ENCODE data around the gene PLCG1.

PLCG1 gene

DNA sequence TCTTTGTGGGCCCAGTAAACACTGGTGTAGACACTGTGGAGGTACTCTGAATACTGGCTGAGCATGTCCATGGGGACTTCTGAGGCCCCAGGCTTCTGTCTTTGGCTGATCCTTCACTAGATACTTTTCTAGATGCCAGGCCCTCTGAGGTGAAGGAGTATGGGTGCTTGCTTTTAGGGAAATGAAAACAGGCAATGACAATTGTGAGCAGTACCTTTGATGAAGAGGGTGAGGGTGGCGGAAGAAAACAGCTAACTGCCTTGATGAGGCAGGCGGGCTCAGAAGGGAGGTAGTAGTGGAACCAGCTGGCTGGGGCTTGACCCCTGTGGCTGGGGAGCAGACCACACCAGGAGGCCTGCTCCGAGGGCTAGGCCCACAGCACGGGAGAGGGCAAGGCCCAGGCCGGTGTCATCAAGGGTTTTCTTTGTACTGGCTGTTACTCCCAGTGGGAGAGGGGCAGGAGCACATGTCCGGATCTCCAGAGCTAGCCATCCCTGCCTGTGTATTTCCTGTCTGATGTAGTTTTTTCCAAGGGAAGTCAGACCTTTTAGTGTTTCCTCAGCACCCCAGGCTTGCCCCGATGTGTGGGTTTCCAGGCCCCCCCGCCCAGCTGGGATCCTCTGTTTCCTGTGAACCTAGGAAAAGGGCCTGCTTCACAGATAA lies 3.9 kb downstream of the PLCG1 start:
- in situ Hi-C loops (cut with MboI; ENCODE audit: low sequenced_read_pairs): no loop called here

DNA sequence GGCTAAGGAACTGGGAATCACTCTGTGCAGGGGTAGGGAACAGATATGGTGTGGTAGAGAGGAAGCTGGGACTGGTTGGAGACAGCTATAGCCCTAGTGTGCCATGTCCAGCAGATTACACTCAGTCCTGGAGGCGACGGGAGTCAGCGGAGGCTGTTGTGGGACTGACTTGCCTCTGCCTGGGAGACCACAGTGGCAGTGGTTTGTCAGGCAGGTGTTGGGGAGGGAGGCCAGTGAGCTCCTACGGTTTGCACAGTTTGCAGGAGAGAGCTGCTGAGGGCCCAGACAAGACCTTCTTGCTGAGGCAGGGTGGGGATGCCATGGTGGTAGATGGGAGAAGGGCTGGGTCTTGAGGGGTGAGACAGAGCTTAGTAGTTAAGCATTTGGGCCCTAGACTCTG lies 4.9 kb downstream of the PLCG1 start:
- in situ Hi-C loops (cut with MboI; ENCODE audit: low sequenced_read_pairs): no loop called here

DNA sequence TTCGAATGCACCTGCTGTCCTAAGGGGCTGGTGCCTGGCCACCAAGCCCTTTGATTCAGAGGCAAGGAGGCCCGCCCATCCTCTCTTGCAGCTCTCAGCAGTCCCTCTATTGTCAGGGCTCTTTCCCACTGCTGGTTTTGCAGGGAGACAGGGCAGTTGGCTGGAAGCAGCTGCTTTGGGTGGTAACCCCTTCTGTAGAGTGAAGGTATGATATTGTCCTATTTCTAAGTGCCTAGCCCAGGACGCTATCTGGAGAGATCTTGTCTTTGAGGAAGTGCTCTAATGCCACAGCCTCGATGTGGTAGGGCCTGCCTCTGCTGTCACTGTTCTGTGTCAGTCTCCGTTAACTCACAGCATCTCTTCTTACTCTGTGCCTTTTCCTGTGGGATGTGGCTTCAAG lies 5.6 kb downstream of the PLCG1 start:
- in situ Hi-C loops (cut with MboI; ENCODE audit: low sequenced_read_pairs): no loop called here

DNA sequence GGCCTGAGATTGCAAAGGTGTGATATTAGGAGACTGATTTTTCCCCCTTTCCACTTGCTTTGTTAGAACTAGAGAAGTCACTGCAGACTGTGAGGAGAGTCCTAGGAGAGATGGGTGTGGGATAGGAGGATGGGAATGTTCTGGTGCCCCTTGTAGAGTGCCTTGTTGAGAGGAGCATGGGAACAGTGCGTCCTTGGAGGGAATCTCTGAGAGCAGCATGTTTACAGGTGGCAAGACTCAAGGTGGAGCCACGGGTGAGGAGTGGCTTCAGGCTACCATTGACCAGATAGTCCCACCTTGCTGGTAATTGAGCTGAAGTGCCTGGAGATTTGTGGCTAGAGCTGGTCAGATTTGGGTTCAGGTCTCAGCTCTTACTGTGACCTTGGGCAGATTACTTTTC lies 6.0 kb downstream of the PLCG1 start:
- in situ Hi-C loops (cut with MboI; ENCODE audit: low sequenced_read_pairs): no loop called here

DNA sequence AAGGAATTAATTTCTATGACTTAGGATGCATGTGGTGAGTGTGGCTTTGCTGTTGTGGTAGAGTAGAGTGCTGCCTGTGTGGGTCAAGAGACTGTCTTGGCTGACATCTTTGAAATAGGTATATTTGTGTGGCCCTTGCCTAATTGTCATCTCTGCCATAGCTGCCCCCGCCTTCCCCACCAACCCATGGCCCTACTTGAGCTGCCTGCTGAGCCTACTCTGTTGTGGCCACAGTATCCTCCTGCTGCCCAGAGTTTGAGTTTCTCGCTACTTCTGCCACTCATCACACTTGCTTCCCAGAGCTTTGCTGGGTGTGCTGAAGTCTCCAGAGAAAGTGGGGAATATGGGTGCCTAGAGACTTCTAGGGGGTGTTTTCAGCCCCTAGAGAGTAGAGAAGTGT lies 8.0 kb downstream of the PLCG1 start:
- in situ Hi-C loops (cut with MboI; ENCODE audit: low sequenced_read_pairs): no loop called here

DNA sequence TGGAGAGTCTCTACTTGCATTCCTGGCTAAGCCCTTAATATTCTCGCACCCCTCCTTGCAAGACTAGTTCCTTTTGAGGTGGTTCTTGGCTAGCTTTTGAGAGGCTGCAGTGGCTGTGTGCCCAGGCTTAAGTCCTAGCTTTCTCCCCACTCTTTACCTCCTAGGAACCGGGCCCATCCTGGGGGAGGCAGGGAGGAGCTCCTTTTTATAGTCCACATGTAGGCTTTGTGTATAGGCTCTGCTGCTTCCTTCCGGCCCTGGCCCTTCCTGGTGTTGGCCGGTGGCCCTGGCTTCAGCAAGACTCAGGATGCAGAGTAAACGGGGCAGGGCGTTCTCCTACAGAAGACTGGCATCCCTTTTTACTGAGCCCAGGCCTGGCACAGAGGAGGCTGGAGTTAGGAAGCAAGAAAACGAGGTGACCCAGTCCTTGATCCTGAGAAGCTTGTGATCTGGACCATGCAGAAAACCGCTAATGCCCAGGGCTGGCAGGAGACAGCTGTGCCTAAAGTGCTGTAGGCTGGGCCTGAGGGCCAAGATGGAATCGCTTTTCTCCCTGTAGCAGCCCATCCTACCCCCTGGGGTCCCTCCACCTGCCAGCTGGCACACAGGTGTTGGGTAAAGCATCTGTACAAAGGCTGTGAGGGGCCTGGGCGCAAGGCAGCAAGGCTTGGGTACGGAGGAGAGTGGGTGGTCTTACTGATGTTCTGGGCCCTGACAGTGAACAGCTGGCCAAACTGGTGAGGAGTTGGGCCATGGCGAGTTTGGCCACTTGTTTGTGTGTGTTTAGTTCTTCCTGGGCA lies 8.7 kb downstream of the PLCG1 start:
- in situ Hi-C loops (cut with MboI; ENCODE audit: low sequenced_read_pairs): no loop called here

DNA sequence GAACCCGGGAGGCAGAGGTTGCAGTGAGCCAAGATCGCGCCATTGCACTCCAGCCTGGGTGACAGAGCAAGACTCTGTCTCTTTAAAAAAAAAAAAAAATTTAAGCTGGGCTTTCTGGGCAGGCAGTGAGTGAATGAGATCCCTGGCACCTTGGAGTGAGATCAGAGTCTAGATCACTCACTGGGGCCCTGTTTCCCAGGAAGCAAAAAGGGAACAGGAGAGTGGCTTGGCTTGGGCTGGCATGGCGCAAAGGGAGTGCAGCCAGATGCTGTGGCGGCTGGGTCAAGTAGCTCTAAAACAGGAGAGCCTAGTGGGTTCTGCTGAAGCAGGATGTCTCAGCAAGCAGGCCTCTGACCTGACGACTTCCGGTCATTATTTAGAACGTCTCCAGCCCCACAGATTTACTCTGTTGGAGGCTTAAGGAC lies 10.4 kb downstream of the PLCG1 start:
- in situ Hi-C loops (cut with MboI; ENCODE audit: low sequenced_read_pairs): no loop called here

DNA sequence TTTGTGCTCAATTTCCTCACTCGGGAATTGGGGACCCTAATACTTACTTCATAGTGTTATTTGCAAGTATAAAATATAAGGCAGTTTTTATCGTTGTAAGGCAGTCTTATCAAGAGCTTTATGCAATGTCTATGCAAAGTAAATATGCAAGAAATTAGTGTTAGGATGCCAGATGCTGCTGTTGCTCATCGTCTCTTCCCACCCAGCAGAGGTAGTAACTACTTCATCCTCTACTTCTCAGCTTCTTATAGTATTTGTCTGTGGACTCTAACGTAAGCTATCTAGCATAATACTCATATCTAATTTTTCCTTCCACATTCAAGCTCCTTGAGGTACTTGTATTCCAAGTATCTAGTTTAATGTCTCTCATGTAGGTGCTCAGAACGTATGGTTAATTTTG lies 11.6 kb downstream of the PLCG1 start:
- in situ Hi-C loops (cut with MboI; ENCODE audit: low sequenced_read_pairs): no loop called here

DNA sequence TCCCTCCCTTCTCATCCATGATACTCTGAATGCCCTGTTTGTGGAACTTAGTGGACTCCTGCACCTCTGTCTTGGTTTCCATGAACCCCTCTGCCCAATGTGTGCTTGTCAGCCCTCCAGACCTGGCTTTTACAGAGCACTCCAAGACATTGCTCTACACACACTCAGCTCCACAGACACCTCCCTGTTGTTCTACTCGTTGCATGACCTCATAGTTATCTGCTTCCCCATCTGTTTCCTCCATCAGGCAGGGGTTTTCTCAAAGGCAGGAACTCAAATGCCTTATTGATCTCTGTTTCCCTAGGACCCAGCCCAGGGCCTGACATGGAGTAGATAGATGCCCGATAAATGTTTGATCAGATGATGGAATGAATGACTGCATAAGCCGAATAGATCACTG lies 13.3 kb downstream of the PLCG1 start:
- in situ Hi-C loops (cut with MboI; ENCODE audit: low sequenced_read_pairs): no loop called here

DNA sequence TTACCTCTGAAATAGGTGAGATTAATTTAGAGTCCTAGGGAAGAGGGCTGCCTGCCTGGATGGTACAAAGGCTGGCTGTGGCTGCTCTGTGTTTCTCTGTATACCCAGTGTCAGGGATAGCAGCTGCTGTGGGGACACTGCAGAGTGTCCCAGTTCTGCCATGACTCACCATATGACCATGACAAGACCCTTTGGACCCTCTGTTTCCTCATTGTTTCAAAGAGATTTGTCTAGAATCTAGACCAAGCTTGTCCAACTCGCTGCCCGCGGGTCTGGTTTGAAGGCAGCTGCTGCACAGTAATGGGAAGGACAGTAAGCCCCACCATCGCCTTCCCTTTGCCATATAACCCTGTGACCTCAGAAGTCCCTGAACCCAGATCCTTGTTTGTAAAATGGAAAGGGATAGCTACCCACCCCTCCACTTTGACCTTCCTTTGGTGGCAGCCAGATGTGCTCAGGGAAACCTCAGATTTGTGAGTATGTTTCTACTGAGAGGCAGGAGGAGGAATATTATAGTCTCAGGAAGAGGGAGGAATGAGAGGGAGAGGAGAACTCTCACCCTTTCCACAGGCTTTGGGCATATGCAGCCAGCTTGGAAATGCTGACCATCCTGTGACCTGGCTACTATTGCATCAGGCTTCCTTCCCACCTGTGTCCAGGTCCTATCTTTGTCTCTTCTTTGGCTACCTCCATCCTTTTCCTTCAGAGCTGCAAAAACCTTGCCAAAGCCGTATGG lies 14.0 kb downstream of the PLCG1 start:
- in situ Hi-C loops (cut with MboI; ENCODE audit: low sequenced_read_pairs): no loop called here

DNA sequence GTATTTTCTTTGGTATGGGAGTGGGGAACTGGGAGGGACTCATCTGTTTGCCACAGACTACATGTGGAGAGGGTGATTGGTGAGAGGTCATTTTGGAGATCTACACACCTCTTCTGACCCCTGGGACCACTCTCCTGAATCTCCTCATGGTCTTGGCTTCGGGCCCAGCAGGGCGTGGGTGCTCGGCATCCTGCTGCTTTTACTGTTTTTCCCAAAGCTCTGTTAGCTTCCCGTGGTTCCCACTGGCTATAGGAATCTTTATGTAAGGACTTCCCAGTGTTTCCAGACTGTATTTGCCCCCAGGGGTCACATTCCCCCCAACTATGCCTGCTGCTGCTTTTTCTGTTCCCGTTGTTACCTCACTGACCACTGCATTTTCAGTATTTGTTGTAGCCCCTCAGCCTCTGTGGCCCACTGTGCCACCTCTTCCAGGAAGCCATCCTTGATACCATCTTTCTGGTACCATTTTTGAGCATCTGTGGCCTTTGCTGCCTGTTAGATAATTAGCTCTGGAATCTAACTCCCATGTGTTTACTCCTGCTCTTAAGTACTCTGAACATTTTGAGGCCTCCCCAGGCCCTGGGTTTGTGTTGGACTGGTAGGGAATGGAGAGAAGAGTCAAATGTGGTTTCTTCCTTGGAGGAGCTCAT lies 14.9 kb downstream of the PLCG1 start:
- in situ Hi-C loops (cut with MboI; ENCODE audit: low sequenced_read_pairs): no loop called here

DNA sequence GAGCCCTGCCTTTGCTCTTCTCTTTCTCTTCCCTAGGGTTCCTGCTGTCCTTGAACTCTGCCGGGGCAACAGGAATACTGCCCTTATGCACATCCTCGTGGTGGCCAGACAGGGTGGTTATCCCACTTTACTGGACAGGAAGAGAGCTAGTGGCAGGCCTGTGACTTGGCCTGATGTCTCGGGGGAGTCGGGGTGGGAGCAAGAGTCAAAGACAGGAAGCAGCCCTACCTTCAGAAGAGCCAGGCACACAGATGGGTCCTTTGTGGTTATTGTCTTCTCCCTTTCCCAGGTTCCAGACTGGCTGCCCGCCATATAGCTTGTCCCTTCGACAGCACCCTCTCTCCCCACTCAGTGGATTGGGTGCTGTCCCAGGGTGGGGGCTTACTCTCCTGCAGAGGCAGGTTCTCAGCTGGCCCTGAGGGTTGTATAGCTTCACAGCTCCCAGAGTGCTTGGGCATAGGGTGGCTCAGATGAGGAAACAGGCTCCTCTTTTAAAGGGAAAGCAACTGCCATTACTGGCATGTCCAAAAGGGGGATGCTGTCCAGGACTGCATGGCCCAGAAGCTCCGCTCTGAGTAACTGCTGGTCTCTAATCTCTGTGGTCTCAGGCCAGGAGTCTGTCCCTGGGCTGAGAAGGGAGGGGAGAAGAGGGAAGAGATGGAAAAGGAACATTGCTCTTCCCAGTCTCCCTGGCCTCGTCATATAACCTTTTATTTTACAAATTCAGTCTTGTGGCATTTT lies 17.3 kb downstream of the PLCG1 start:
- in situ Hi-C loops (cut with MboI; ENCODE audit: low sequenced_read_pairs): no loop called here

DNA sequence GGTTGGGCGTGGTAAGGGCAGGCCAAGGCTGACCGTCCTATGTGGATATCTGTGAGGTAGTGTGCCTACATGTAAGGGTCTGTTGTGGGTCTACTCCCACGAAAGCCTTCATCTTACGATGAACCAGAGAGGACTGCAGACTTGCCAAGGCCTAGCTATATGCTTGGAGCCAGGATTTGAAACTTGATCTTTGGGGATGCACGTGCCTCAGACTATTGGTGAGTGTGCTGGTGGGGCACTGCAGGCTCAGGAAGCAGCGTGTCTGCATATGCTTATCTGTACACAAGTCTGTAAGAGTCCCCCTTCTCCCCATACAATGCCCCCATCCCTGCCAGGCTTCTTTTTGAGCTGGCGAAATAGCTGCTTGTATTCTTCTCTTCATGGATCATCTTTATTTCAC lies 17.9 kb downstream of the PLCG1 start:
- in situ Hi-C loops (cut with MboI; ENCODE audit: low sequenced_read_pairs): no loop called here

DNA sequence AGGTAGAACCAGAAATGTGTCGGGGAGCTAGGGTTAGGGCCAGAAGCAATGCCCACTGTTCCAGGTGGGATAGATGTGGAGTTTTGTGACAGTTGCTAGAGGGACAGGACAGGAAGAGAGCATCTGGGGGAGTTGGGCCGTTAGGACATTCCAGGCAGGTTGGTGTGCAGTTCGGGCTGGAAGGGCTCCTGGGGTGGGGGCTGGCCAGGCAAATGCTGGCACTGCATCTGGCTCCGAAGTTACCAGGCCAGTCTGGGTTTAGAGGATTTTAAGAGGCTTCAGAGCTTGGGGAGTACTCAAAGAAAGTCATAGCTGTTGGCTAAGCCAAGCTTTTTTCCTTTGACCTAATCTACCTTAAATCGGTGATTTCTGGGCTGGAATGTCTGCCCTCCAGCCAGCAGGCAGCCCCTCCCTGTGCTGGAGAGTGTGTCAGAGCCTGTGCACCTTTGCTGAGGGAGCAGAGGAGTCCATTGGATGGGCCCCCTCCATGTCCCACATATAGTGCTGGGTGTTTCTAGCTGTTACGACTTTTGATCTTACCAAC lies 20.8 kb downstream of the PLCG1 start:
- in situ Hi-C loops (cut with MboI; ENCODE audit: low sequenced_read_pairs): no loop called here

DNA sequence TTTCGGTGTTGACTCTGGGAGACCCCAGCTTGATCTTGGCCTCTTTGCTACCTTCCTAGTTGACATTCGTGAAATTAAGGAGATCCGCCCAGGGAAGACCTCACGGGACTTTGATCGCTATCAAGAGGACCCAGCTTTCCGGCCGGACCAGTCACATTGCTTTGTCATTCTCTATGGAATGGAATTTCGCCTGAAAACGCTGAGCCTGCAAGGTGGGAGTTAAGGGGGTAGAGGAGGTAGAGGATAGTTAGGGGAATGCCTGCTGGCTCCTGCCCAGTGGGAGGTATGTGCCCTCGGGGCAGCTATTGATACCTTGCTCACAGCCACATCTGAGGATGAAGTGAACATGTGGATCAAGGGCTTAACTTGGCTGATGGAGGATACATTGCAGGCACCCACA lies 22.2 kb downstream of the PLCG1 start:
- in situ Hi-C loops (cut with MboI; ENCODE audit: low sequenced_read_pairs): no loop called here

DNA sequence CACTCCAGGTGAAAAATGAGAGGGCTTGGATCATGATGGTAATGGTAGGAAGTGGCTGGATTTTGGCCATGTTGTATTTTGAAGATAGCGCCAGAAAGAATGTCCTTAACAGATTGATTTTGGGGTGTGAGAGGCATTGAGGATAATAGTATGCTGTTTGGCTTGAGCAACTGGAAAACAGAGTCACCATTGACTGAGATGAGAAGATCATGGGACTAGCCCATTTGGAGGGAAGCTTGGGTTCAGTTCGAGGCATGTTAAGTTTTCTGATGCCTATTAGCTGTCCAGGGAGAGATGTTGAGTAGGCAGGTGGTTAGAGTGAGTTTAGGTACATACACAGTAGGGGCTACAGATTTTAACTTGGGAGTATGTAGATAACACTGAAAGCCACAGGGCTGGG lies 23.3 kb downstream of the PLCG1 start:
- in situ Hi-C loops (cut with MboI; ENCODE audit: low sequenced_read_pairs): no loop called here

DNA sequence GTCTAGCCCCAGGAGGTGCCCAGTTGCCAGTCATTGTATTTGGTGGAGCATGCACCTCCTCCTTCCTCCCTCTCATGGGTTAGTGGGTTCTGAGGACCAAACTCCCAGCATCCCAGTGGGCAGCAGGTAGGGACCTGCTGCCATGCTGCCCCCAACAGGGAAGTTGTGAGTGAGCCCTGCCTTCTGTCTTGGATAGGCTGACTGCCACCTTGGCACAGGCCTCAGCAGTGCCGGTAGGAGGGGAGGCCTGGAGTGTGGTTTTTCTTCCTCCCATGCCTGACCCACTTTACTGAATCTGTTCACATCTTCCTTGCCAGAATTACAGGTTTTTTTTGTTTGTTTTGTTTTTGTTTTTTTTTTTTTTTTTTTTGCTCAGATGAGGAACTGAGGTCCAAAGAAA lies 24.5 kb downstream of the PLCG1 start:
- in situ Hi-C loops (cut with MboI; ENCODE audit: low sequenced_read_pairs): no loop called here

DNA sequence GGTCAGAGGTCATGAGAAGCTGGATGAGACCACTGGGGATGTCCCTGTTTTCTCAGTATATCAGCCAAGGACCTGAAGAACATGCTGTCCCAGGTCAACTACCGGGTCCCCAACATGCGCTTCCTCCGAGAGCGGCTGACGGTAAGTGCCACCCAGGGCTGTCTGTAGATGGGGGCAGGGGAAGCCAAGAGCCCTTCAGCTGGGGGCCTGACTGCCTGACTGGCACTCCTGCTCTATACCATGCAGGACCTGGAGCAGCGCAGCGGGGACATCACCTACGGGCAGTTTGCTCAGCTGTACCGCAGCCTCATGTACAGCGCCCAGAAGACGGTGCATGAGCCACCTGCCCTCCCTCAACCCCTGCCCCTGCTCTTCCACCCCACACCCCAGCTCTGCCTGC lies 25.1 kb downstream of the PLCG1 start:
- in situ Hi-C loops (cut with MboI; ENCODE audit: low sequenced_read_pairs): no loop called here

DNA sequence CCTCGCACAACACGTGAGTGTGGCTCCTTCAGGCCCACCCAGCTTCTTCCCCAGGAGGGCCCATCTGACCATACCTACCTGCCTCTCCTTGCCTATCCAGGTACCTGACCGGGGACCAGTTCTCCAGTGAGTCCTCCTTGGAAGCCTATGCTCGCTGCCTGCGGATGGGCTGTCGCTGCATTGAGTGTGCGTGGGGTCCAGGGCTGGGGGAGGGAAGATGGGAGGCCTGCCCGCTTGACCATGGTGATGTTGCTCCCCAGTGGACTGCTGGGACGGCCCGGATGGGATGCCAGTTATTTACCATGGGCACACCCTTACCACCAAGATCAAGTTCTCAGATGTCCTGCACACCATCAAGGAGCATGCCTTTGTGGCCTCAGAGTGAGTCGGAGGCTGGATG lies 26.5 kb downstream of the PLCG1 start:
- in situ Hi-C loops (cut with MboI; ENCODE audit: low sequenced_read_pairs): no loop called here

Data from HL-60/S4 (cell line).